HG03060 (cell line): Measurements from ENCODE around the gene APBB1.

Experiments
- ATAC-seq: cut with Tn5 transposase; IDR thresholded peaks from one replicate; pipeline ENCODE4 v1.9.1; 2021; ENCODE audit warnings: low read depth, moderate number of reproducible peaks; ENCODE audit not compliant: unreplicated experiment

The APBB1 gene

GRCh38 chr11:6419009-6419631, at the start of gene APBB1:
Gene APBB1, minus strand, starts transcription at chr11:6419094. Its CDS starts 7,747 bp downstream, at chr11:6411347.
- ATAC-seq, result no peak

GRCh38 chr11:6459099-6459450, 40.2 kb upstream of the APBB1 start:
- ATAC-seq, result no peak

GRCh38 chr11:6458352-6459098, 39.6 kb upstream of the APBB1 start:
- no peak for ATAC-seq

- no peak for ATAC-seq
Measured at GRCh38 chr11:6457581-6458320, 38.9 kb upstream of the APBB1 start.

- ATAC-seq, result no peak
Measured at GRCh38 chr11:6456361-6457073, 37.6 kb upstream of the APBB1 start.

- ATAC-seq, result no peak
Measured at GRCh38 chr11:6455070-6455469, 36.2 kb upstream of the APBB1 start.

- no peak for ATAC-seq
Measured at GRCh38 chr11:6453152-6453551, 34.3 kb upstream of the APBB1 start.

GRCh38 chr11:6452219-6452618, 33.3 kb upstream of the APBB1 start:
- ATAC-seq, result no peak

GRCh38 chr11:6448574-6448973, 29.7 kb upstream of the APBB1 start:
- no peak for ATAC-seq

- ATAC-seq, result no peak
Measured at GRCh38 chr11:6443269-6444003, 24.5 kb upstream of the APBB1 start.

GRCh38 chr11:6442441-6442840, 23.5 kb upstream of the APBB1 start:
- ATAC-seq, result no peak

- ATAC-seq, result no peak
Measured at GRCh38 chr11:6440906-6441358, 22.0 kb upstream of the APBB1 start, which contains the start of gene HPX. Gene HPX, minus strand, starts transcription at chr11:6440987. Its CDS starts 24 bp downstream, at chr11:6440963.

- no peak for ATAC-seq
Measured at GRCh38 chr11:6438979-6439571, 20.2 kb upstream of the APBB1 start.

- ATAC-seq, result no peak
Measured at GRCh38 chr11:6437993-6438392, 19.1 kb upstream of the APBB1 start.

- ATAC-seq, result no peak
Measured at GRCh38 chr11:6437423-6437822, 18.5 kb upstream of the APBB1 start.

- peak; percentile 38 for ATAC-seq
Measured at GRCh38 chr11:6433998-6434660, 15.2 kb upstream of the APBB1 start.

- ATAC-seq, result no peak
Measured at GRCh38 chr11:6431861-6432260, 13.0 kb upstream of the APBB1 start.

GRCh38 chr11:6427516-6427915, 8.6 kb upstream of the APBB1 start:
- no peak for ATAC-seq

- ATAC-seq, result no peak
Measured at GRCh38 chr11:6420677-6421076, 1.8 kb upstream of the APBB1 start.
